Mesodermal cell (in vitro differentiated cells): ENCODE measurements around the gene MPHOSPH10.

Experiments
- H3K27ac ChIP-seq: 2 replicates; pipeline ENCODE4 v1.7.0; 2013; ENCODE audit warnings: mild to moderate bottlenecking, low read depth, low read length, moderate library complexity; ENCODE audit not compliant: severe bottlenecking
- H3K36me3 ChIP-seq: 2 replicates; pipeline ENCODE4 v1.7.1; 2013; ENCODE audit warnings: mild to moderate bottlenecking, low read length, moderate library complexity; ENCODE audit not compliant: control insufficient read depth, insufficient read depth
- H3K4me1 ChIP-seq: one replicate; pipeline ENCODE4 v1.7.1; 2013; ENCODE audit warnings: mild to moderate bottlenecking, low read length; ENCODE audit not compliant: insufficient read depth, control insufficient read depth, poor library complexity, severe bottlenecking
- H3K4me3 ChIP-seq: 2 replicates; pipeline ENCODE4 v1.7.0; 2013; ENCODE audit warnings: low read length, control low read depth, mild to moderate bottlenecking; ENCODE audit not compliant: insufficient read depth, poor library complexity, severe bottlenecking; ENCODE audit errors: extremely low read depth
- H3K9me3 ChIP-seq: 2 replicates; pipeline ENCODE4 v1.7.1; 2013; ENCODE audit warnings: mild to moderate bottlenecking, low read length, moderate library complexity; ENCODE audit not compliant: control insufficient read depth
- WGBS, 2 experiments: methylation state at CpG; one replicate each; pipeline ENCODE4 v1.1.5; 2013; ENCODE audit warnings: missing lambda C conversion rate in 2 of 2; ENCODE audit not compliant: insufficient coverage in 2 of 2; 5-methylcytosine and 5-hydroxymethylcytosine counted together

The MPHOSPH10 gene

DNA sequence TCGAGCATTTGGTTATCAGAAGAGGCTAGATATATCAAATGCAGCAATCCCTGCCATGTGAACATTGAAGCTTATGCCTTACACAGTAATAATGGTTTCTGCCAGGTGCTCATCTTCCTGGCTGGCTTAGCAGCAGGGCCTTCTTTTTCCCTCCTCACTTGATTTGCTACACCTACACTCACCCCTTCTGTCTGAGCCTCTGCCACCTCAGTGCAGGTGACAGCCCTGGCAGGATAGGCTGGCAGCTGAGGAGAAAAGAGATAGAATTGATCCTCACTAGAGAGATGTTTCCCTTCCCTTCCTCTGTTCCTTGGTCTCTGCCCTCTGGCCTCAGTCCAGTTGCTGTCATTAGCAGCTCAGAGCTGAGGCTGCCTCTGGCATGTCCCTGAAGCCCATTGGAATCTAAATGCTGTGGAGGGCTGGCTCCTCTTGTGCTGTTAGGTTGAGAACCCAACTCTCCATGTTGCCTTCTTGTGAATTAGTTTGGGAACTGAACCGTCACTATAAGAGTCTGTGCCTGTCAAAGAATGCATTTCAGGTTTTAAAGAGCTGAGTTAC, 18.2 kb downstream of the MPHOSPH10 start:
- no peak overlapping the region for H3K27ac ChIP-seq
- no peak overlapping the region for H3K4me3 ChIP-seq
- H3K36me3 ChIP-seq: peaks cover 68% of the 10 kb centered on the region
- no peaks in the 10 kb centered on the region for H3K9me3 ChIP-seq
- no peaks in the 10 kb centered on the region for H3K4me1 ChIP-seq
- 85 to 100% methylated on average over 1 of the region's 2 CpGs for WGBS, 2 experiments

DNA sequence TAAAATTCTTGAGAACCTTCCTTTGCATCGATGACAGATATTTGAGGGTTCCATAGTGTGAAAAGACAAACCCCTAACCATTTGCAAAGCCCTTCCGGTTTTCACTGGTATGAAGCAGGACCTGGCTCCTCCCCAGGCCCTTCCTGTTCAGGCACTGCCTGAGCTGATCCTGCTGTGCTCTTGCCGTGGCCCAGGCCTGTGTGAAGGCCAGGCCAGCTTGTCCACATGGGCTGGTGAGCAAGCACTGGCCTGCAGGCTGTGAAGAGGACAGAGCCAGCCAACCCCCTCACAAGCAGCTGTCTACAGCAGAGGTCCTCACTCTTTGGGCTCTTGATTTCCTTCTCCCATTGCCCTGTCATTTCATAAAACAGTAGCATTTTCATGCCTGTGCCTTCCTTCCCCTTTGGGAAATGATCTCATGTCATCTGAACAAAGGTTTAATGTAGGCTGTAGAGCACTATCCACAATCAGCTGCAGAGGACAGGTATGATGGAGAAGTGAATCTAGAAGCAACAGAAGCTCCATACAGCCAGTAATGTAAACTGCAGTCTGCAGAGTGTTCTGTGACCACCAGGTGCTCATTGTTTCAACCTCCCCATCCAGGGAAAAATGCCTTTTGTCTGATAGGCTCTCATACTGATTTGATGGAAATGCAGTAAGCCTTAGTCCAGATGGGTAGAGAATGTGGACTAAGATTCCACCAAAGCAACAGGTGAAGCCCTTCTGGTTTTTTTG, 19.8 kb downstream of the MPHOSPH10 start:
- Histone ChIP-seq H3K36me3 (peaks cover 52% of the 10 kb centered on the region), H3K4me3 (no peak overlapping the region), H3K27ac (no peak overlapping the region), H3K4me1 (no peaks in the 10 kb centered on the region), H3K9me3 (no peaks in the 10 kb centered on the region)
- WGBS, 2 experiments: 83 to 93% methylated on average over 2 to 3 of the region's 3 CpGs

DNA sequence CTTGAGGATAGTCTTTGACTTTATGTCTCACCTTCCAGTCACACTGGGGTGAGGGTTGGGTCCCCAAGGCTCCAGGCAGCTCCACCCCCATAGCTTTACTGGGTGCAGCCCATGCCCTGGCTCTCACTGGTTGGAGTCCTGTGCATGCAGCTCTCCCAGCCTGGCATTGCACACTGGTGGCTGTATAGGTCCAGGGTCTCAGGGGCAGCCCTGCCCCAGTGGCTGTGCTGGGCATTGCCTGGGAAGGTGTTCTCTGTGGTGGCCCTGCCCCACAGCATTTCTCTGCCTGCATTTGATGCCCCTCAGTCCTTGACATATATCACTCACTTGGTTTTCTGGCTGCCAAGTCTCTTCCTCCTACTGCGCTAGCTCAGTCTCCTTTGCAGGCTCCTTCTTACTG, 21.2 kb downstream of the MPHOSPH10 start:
- 92 to 94% methylated on average over 1 of the region's 1 CpG for WGBS, 2 experiments
- no peak overlapping the region for H3K27ac ChIP-seq
- no peak overlapping the region for H3K4me3 ChIP-seq

GRCh38 chr2:71153585-71154224, 23.3 kb downstream of the MPHOSPH10 start:
- Histone ChIP-seq H3K9me3 (no peaks in the 10 kb centered on the region), H3K4me1 (no peaks in the 10 kb centered on the region), H3K36me3 (peaks cover 21% of the 10 kb centered on the region), H3K27ac (no peak overlapping the region), H3K4me3 (no peak overlapping the region)
- WGBS, 2 experiments: 81 to 87% methylated on average over 8 to 9 of the region's 11 CpGs

More for the DNA sequence above, 21.2 kb downstream of the MPHOSPH10 start:
- Histone ChIP-seq H3K4me1 (no peaks in the 10 kb centered on the region), H3K9me3 (no peaks in the 10 kb centered on the region), H3K36me3 (peaks cover 39% of the 10 kb centered on the region)

DNA sequence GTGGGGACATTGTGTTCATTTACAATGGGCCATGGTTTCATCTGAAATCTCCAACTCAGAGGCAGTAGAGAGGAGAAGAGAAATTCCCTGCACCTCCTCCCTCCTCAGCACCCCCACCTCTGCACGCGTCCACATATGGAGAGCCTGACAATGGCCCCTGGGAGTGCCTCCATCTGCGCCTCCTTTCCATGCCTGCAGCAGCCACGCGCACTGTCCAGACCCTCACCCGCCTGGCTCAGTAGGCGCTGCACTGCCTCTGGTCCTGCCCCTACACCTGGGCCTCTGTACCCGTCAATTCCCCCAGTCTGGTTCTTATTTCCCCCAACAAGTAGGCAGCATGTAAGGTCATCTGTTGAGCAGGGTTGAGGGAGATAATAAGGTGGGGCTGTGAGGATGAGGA, 23.8 kb downstream of the MPHOSPH10 start:
- Histone ChIP-seq H3K9me3 (no peaks in the 10 kb centered on the region), H3K27ac (no peak overlapping the region), H3K4me1 (no peaks in the 10 kb centered on the region), H3K4me3 (no peak overlapping the region), H3K36me3 (peaks cover 16% of the 10 kb centered on the region)
- WGBS, 2 experiments: 74 to 77% methylated on average over 3 to 7 of the region's 8 CpGs

DNA sequence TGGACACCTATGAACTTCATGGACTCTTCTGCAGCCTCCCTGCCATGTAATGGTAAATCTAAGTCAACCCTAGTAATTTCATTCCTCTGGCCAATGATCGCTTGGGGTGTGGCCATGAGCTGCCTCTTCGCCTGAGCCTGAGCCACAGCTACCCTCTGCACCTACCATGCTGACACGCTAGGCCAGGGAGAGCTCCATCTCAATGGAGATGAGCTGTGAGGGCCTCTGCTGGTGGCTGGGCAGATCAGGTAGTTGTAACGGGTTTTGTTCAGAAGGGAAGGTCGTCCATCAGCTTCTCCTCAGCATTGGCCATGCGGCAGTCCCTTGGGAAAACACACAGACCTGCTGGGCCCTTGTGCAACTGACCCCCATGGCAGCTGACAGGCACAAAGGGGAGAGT, 24.4 kb downstream of the MPHOSPH10 start:
- Histone ChIP-seq H3K27ac (no peak overlapping the region), H3K4me3 (no peak overlapping the region), H3K4me1 (no peaks in the 10 kb centered on the region), H3K36me3 (peaks cover 12% of the 10 kb centered on the region), H3K9me3 (no peaks in the 10 kb centered on the region)
- WGBS, 2 experiments: 59 to 66% methylated on average over 5 to 6 of the region's 6 CpGs

GRCh38 chr2:71155846-71156245, 25.4 kb downstream of the MPHOSPH10 start:
- peaks cover 2% of the 10 kb centered on the region for H3K36me3 ChIP-seq
- 82 to 93% methylated on average over 4 of the region's 4 CpGs for WGBS, 2 experiments
- no peaks in the 10 kb centered on the region for H3K4me1 ChIP-seq
- no peak overlapping the region for H3K27ac ChIP-seq
- H3K4me3 ChIP-seq: no peak overlapping the region
- H3K9me3 ChIP-seq: no peaks in the 10 kb centered on the region

DNA sequence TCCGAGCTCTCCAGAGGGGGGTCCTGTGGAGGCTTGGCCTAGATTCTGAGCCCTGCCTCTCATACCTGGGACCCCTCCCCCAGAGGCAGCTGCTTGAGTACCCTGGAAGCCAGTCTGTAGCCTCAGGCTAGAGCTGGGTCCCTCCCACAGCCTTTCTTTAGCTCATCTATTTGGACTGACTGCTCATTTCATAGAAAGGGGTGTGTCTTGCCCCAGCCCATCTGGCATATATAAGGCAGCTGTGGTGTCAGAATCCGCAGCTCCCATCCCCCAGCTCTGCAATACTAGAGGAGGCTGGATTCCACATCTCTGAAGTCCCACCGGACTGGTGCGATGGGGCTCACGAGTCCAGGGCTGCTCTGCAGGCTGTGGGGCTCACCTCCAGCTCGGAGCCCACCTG, 26.1 kb downstream of the MPHOSPH10 start:
- 67 to 82% methylated on average over 6 of the region's 6 CpGs for WGBS, 2 experiments
- Histone ChIP-seq H3K36me3 (no peaks in the 10 kb centered on the region), H3K4me1 (no peaks in the 10 kb centered on the region), H3K27ac (no peak overlapping the region), H3K9me3 (no peaks in the 10 kb centered on the region), H3K4me3 (no peak overlapping the region)

DNA sequence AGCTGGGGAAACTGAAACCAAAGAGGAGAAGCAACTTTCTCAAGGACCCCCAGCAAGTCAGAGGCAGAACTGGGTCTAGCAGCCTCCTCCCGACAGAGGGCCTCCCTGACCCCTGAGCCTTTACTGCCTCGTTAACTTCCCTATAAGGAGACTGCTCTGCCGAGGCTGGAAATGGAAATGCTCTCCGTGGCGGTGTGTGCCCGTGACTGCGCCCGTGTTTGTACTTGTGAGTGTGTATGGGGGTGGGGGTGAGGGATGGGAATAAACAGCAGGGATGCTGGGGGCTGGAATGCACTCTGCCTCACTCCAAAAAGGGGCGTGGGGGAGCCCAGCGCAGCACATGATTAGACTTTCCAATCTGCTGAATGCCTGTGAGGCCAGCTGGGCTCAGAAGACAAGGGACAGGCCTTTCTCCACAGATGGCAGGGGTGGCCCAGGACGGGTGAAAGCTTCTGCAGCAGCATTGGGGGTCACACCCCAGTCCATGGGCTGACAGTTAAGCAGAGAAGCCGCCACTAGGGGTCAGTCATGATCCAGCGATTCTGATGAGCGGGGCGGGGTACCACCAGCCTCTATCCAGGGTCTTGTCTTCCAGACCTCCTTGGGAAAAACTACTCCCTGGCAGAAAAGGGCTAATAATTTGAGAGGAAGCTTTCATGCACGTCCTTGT, 26.8 kb downstream of the MPHOSPH10 start:
- Histone ChIP-seq H3K9me3 (no peaks in the 10 kb centered on the region), H3K36me3 (no peaks in the 10 kb centered on the region), H3K4me1 (no peaks in the 10 kb centered on the region), H3K4me3 (no peak overlapping the region), H3K27ac (no peak overlapping the region)
- WGBS, 2 experiments: 11 to 38% methylated on average over 6 to 14 of the region's 16 CpGs

- H3K9me3 ChIP-seq: no peaks in the 10 kb centered on the region
- no peak overlapping the region for H3K27ac ChIP-seq
- no peaks in the 10 kb centered on the region for H3K36me3 ChIP-seq
- 71 to 86% methylated on average over 1 to 3 of the region's 3 CpGs for WGBS, 2 experiments
- no peaks in the 10 kb centered on the region for H3K4me1 ChIP-seq
- no peak overlapping the region for H3K4me3 ChIP-seq
Observed at GRCh38 chr2:71166812-71167211, 36.4 kb downstream of the MPHOSPH10 start.
